22Rv1 (cell line): Measurements from ENCODE around the gene LGALS16.
"Not testable (repeated sequence)": the region's sequence is repeated elsewhere in the genome, so short reads cannot be mapped to it uniquely, and the experiment has no call there.

ENCODE experiments used
- H3K27ac ChIP-seq: fragments of 450-650 bp; 2 replicates; pipeline ENCODE4 v1.5.1; 2017
- ZFX ChIP-seq: fragments of 450-650 bp; IDR thresholded peaks from 2 replicates; pipeline ENCODE4 v1.6.1; 2017; ENCODE audit warnings: antibody characterized with exemption, borderline replicate concordance
- TF ChIP-seq, protein P1 (sequence below): fragments of 450-650 bp; IDR thresholded peaks from 2 replicates; pipeline ENCODE4 v1.5.1; 2017; ENCODE audit warnings: mild to moderate bottlenecking

Gene LGALS16

GRCh38 chr19:39677961-39678889, 22.5 kb downstream of the LGALS16 start:
- H3K27ac ChIP-seq = peak overlapping the region; percentile 68
- TF ChIP-seq, protein P1, sequence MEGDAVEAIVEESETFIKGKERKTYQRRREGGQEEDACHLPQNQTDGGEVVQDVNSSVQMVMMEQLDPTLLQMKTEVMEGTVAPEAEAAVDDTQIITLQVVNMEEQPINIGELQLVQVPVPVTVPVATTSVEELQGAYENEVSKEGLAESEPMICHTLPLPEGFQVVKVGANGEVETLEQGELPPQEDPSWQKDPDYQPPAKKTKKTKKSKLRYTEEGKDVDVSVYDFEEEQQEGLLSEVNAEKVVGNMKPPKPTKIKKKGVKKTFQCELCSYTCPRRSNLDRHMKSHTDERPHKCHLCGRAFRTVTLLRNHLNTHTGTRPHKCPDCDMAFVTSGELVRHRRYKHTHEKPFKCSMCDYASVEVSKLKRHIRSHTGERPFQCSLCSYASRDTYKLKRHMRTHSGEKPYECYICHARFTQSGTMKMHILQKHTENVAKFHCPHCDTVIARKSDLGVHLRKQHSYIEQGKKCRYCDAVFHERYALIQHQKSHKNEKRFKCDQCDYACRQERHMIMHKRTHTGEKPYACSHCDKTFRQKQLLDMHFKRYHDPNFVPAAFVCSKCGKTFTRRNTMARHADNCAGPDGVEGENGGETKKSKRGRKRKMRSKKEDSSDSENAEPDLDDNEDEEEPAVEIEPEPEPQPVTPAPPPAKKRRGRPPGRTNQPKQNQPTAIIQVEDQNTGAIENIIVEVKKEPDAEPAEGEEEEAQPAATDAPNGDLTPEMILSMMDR = no peak
- TF ChIP-seq ZFX = no peak

DNA sequence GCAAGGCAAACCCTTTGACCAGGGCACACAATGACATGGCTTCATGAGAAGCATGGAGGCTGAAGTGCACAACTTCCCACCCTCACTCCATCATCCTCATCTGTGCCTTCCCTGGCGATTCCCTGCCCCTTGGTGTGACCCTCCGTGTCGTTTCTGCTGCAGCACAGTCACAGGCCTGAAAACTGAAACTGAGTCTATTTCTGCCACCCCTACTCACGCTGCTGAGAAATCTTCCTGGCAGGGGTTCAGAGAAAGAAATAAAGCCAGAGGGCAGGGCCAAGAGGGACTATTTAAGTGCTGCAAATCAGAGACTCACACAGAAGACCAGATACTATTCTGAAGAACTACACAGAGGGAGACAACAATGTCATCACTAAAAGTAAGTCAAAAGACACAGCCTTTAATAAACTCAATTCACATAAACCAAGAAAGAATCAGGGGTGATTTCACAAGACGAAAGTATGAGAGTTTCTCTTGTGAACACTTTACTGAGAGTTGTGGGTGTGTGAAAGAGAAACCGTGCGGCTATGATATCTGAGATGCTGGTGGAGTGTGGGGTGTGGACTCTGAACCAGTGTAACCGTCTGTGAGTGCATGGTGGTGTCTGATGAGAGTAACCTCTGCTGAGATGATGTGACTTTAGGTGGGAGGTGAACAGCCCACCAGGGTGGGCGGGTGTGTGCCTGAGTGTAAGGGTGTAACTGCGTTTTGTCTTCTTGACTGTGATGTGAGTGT, 23.5 kb downstream of the LGALS16 start:
- no peak overlapping the region for H3K27ac ChIP-seq
- TF ChIP-seq ZFX = no peak
- TF ChIP-seq, protein P1 = no peak

DNA sequence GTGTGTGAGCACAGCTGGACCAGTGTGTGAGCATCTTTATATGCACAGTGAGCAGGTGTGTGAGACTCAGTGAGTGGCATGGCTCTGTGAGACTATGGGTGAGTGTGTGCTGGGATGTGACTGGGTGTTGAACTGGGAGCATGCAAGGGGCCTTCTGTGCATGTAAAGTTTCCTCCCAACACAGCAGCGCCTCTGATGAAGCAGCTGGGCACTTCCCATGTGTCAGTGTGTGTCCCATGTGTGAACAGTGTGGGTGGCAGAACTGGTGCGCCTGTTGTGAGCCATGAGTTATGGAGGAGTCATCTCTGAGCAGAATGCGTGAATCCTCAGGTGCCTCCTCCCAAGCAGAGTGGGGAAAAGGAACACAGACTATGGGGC, 24.1 kb downstream of the LGALS16 start:
- no peak overlapping the region for H3K27ac ChIP-seq
- TF ChIP-seq, protein P1 = no peak
- TF ChIP-seq ZFX = no peak

- TF ChIP-seq, protein P1 = no peak
- TF ChIP-seq ZFX = no peak
- H3K27ac ChIP-seq = no peak overlapping the region
These were observed 24.9 kb downstream of the LGALS16 start for GRCh38 chr19:39680593-39680992.

GRCh38 chr19:39681416-39681815, 25.7 kb downstream of the LGALS16 start:
- TF ChIP-seq, protein P1 = no peak
- TF ChIP-seq ZFX = no peak

GRCh38 chr19:39684267-39684666, 28.6 kb downstream of the LGALS16 start:
- no peak overlapping the region for H3K27ac ChIP-seq
- TF ChIP-seq, protein P1 = no peak
- no peak for TF ChIP-seq ZFX

More at GRCh38 chr19:39681416-39681815, 25.7 kb downstream of the LGALS16 start:
- no peak overlapping the region for H3K27ac ChIP-seq

DNA sequence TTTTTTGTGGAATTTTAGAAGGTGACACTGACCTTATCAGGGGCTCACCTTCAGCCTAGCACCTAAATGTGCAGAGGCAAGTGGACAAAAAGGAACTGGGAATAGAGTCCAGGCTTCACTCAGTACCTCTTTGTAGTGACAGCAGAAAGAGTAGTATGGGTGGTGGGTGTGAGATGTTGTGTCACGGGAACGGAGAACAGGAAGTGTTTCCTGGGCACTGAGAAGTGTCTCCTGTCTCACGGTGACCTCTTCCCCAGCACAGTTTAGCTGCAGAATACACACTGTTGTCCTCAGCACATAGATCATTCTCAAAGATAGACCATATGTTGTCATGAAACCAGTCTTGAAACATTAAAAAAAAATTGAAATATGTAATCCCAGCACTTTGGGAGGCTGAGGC, 31.0 kb downstream of the LGALS16 start:
- H3K27ac ChIP-seq = no peak overlapping the region
- no peak for TF ChIP-seq ZFX
- TF ChIP-seq, protein P1 = no peak

- H3K27ac ChIP-seq = not testable (repeated sequence)
These were observed 32.9 kb downstream of the LGALS16 start for GRCh38 chr19:39688637-39689036.
